ENCODE results near the gene CHRND.

- TF ChIP-seq PBX3 (CRISPR knock-in tag; IDR thresholded peaks at IDR 0.05; ENCODE audit: borderline replicate concordance) (no peak), POLR2A (IDR thresholded peaks at IDR 0.05; ENCODE audit: insufficient read depth in 1 of 2, low read depth in 2 of 2, low read length in 2 of 2) (peak; percentile 5 to 9; a peak in 2 of 4 replicates)
Measured at GRCh38 chr2:232541961-232542714, 16.2 kb downstream of the CHRND start.
